HepG2 (cell line): ENCODE data around the gene MRPL43. TPM values are rescaled to one million over a fixed set of nuclear protein-coding genes. Genes with fewer than 3 reads are reported as not detected.

Experiments
- ATAC-seq: fragments of 200-7000 bp; cut with Tn5 transposase; 3 replicates; pipeline ENCODE4 v1.9.1; 2020; ENCODE audit warnings: mild to moderate bottlenecking, moderate library complexity
- BruUV-seq: library from RNA; stranded (reverse); fragments of 400-500 nt; replicated peaks from 2 replicates; lab custom pipeline; 2021; lab: Mats Ljungman, UMichigan
- CTCF ChIA-PET: fragments of 300-600 bp; formaldehyde crosslinking; extraction: SDS; loops from one replicate; lab custom pipeline; 2021; ENCODE audit warnings: low total read pairs, inconsistent platforms, low intra/inter-chr PET ratio; lab: Yijun Ruan, JAX
- POLR2A ChIA-PET: fragments of 350-600 bp; sonication (Branson Sonifier 250); formaldehyde crosslinking; loops from one replicate; lab custom pipeline; 2020; ENCODE audit warnings: antibody characterized with exemption, inconsistent platforms; lab: Yijun Ruan, JAX
- DNase-seq: peaks from one replicate; pipeline ENCODE4 v3.0.0-alpha.2; 2015; ENCODE audit warnings: low spot score
- FAIRE-seq: peaks from 3 replicates; lab custom pipeline; 2011; peaks lifted over from hg19 to GRCh38; lab: Jason Lieb, UNC
- H2AFZ ChIP-seq: one replicate; pipeline ENCODE4 v1.6.1; 2011; ENCODE audit warnings: low read length, inconsistent platforms
- H3K27ac ChIP-seq: fragments of 300-600 bp; 3 replicates; pipeline ENCODE4 v1.8.0; 2011; ENCODE audit warnings: mixed run types, mild to moderate bottlenecking, mixed read lengths, low read length, inconsistent platforms; ENCODE audit not compliant: insufficient read depth; ENCODE audit errors: extremely low read length
- H3K27me3 ChIP-seq, 2 experiments: fragments of 200-600 bp in 1 of 2; 2 replicates in 1 of 2; 3 replicates in 1 of 2; pipeline versions ENCODE4 v1.6.0 to v1.8.0; 2011; ENCODE audit warnings: low read length in 2 of 2, mild to moderate bottlenecking in 2 of 2, moderate library complexity in 2 of 2, inconsistent platforms in 1 of 2; ENCODE audit not compliant: insufficient read depth in 2 of 2, control insufficient read depth in 1 of 2
- H3K36me3 ChIP-seq, 2 experiments: fragments of 200-600 bp in 1 of 2; replicated peaks in 1 of 2; 2 replicates in 1 of 2; 3 replicates in 1 of 2; pipeline versions ENCODE4 v1.5.1 to v1.8.0; 2011; ENCODE audit warnings: low read length in 2 of 2, inconsistent platforms in 1 of 2; ENCODE audit not compliant: insufficient read depth in 2 of 2, control insufficient read depth in 1 of 2
- H3K4me1 ChIP-seq: 2 replicates; pipeline ENCODE4 v1.5.1; 2012; ENCODE audit warnings: low read length, inconsistent platforms; ENCODE audit not compliant: insufficient read depth
- H3K4me2 ChIP-seq: 2 replicates; pipeline ENCODE4 v1.6.0; 2011; ENCODE audit warnings: low read depth, low read length, inconsistent platforms
- H3K4me3 ChIP-seq, 3 experiments: fragments of 200-600 bp in 1 of 3; sonication (generic), shearing (Covaris generic) in 1 of 3; replicated peaks in 1 of 3; 2 replicates each; pipeline ENCODE4 v1.5.1; 2011 to 2016; ENCODE audit warnings: low read length in 3 of 3, inconsistent platforms in 2 of 3, low read depth in 2 of 3, mild to moderate bottlenecking in 2 of 3, control low read depth in 1 of 3, mixed read lengths in 1 of 3; ENCODE audit not compliant: insufficient read depth in 1 of 3
- H3K79me2 ChIP-seq: one replicate; pipeline ENCODE4 v1.6.1; 2011; ENCODE audit warnings: low read length, inconsistent platforms; ENCODE audit not compliant: insufficient read depth
- H3K9ac ChIP-seq: 2 replicates; pipeline ENCODE4 v1.6.0; 2011; ENCODE audit warnings: mild to moderate bottlenecking, low read depth, low read length, inconsistent platforms; ENCODE audit not compliant: insufficient read depth
- H3K9me3 ChIP-seq: 2 replicates; pipeline ENCODE4 v1.5.1; 2012; ENCODE audit warnings: mild to moderate bottlenecking, low read length
- H4K20me1 ChIP-seq: 2 replicates; pipeline ENCODE4 v1.6.0; 2011; ENCODE audit warnings: inconsistent platforms, mild to moderate bottlenecking, low read length, moderate library complexity; ENCODE audit not compliant: insufficient read depth
- ARHGAP35 ChIP-seq: sonication (generic); formaldehyde crosslinking; IDR thresholded peaks from 2 replicates; pipeline ENCODE4 v1.9.0; 2022; ENCODE audit warnings: mild to moderate bottlenecking, inconsistent platforms, moderate library complexity, missing genetic modification reagents, borderline replicate concordance
- EED ChIP-seq: sonication (generic); formaldehyde crosslinking; IDR thresholded peaks from 2 replicates; pipeline ENCODE4 v1.5.0; 2020; ENCODE audit warnings: mild to moderate bottlenecking, missing genetic modification reagents
- FUBP1 ChIP-seq: sonication (generic); formaldehyde crosslinking; IDR thresholded peaks from 2 replicates; pipeline ENCODE4 v1.5.1; 2020; ENCODE audit warnings: missing genetic modification reagents, mild to moderate bottlenecking, borderline replicate concordance
- GZF1 ChIP-seq: sonication (generic); formaldehyde crosslinking; IDR thresholded peaks from 2 replicates; pipeline ENCODE4 v1.5.1; 2020; ENCODE audit warnings: mild to moderate bottlenecking, missing genetic modification reagents
- KLF16 ChIP-seq, 2 experiments: sonication (generic) in 1 of 2; formaldehyde crosslinking in 1 of 2; IDR thresholded peaks; 2 replicates each; pipeline versions ENCODE4 v1.6.1 to v1.8.0; 2016 to 2023; ENCODE audit warnings: missing genetic modification reagents in 2 of 2, missing compliant biosample characterization in 1 of 2
- NRL ChIP-seq: sonication (generic); formaldehyde crosslinking; IDR thresholded peaks from 2 replicates; pipeline ENCODE4 v1.5.0; 2020; ENCODE audit warnings: missing genetic modification reagents, mild to moderate bottlenecking, moderate library complexity, borderline replicate concordance
- PRPF4 ChIP-seq: fragments of 200-400 bp; formaldehyde crosslinking; IDR thresholded peaks from 2 replicates; pipeline ENCODE4 v1.6.1; 2016; ENCODE audit warnings: low read length, low read depth; ENCODE audit not compliant: poor library complexity, severe bottlenecking
- TARDBP ChIP-seq: sonication (generic); formaldehyde crosslinking; IDR thresholded peaks from 2 replicates; pipeline ENCODE4 v1.8.0; 2022; ENCODE audit warnings: mild to moderate bottlenecking, missing genetic modification reagents
- TOPORS ChIP-seq: sonication (generic); formaldehyde crosslinking; IDR thresholded peaks from 2 replicates; pipeline ENCODE4 v1.8.0; 2023; ENCODE audit warnings: mild to moderate bottlenecking, missing genetic modification reagents
- WIZ ChIP-seq: sonication (generic); formaldehyde crosslinking; IDR thresholded peaks from 2 replicates; pipeline ENCODE4 v1.5.1; 2020; ENCODE audit warnings: mild to moderate bottlenecking, missing genetic modification reagents
- ZBTB3 ChIP-seq: sonication (generic); formaldehyde crosslinking; IDR thresholded peaks from 2 replicates; pipeline ENCODE4 v1.4.0; 2020; ENCODE audit warnings: low read depth, mild to moderate bottlenecking, moderate library complexity, missing genetic modification reagents, borderline replicate concordance
- ZC3H13 ChIP-seq: sonication (generic); formaldehyde crosslinking; IDR thresholded peaks from 2 replicates; pipeline ENCODE4 v1.8.1; 2023; ENCODE audit warnings: mild to moderate bottlenecking, missing genetic modification reagents, moderate library complexity
- ZFP82 ChIP-seq: sonication (generic); formaldehyde crosslinking; IDR thresholded peaks from 2 replicates; pipeline ENCODE4 v1.5.1; 2020; ENCODE audit warnings: mild to moderate bottlenecking, missing genetic modification reagents, borderline replicate concordance
- ZFX ChIP-seq: sonication (generic); formaldehyde crosslinking; IDR thresholded peaks from 2 replicates; pipeline ENCODE4 v1.4.0; 2020; ENCODE audit warnings: mild to moderate bottlenecking, low read depth, missing genetic modification reagents, moderate library complexity
- ZNF34 ChIP-seq: sonication (generic); formaldehyde crosslinking; IDR thresholded peaks from 2 replicates; pipeline ENCODE4 v1.4.0; 2020; ENCODE audit warnings: mild to moderate bottlenecking, missing genetic modification reagents, borderline replicate concordance
- ZNF552 ChIP-seq: sonication (generic); formaldehyde crosslinking; IDR thresholded peaks from 2 replicates; pipeline ENCODE4 v1.9.0; 2022; ENCODE audit warnings: missing genetic modification reagents, mild to moderate bottlenecking, borderline replicate concordance
- ZNF713 ChIP-seq: sonication (generic); formaldehyde crosslinking; IDR thresholded peaks from 2 replicates; pipeline ENCODE4 v1.4.0; 2020; ENCODE audit warnings: mild to moderate bottlenecking, missing genetic modification reagents
- ZNF816 ChIP-seq: sonication (generic); formaldehyde crosslinking; IDR thresholded peaks from 2 replicates; pipeline ENCODE4 v1.8.0; 2022; ENCODE audit warnings: missing genetic modification reagents, mild to moderate bottlenecking, borderline replicate concordance
- ZNF83 ChIP-seq: sonication (generic); formaldehyde crosslinking; IDR thresholded peaks from 2 replicates; pipeline ENCODE4 v1.4.0; 2020; ENCODE audit warnings: missing genetic modification reagents, mild to moderate bottlenecking, borderline replicate concordance
- ZNF841 ChIP-seq: sonication (generic); formaldehyde crosslinking; IDR thresholded peaks from 2 replicates; pipeline ENCODE4 v1.8.1; 2023; ENCODE audit warnings: missing genetic modification reagents, borderline replicate concordance
- WGBS: methylation state at CpG from one replicate; pipeline ENCODE4 v1.1.6; 2017; ENCODE audit warnings: low lambda C conversion rate; 5-methylcytosine and 5-hydroxymethylcytosine counted together
- in situ Hi-C: cut with HindIII; loops from 2 replicates; pipeline ENCODE4 v1.10.0; 2017; ENCODE audit warnings: low pct_unique_long_range_greater_than_20kb; ENCODE audit not compliant: extremely low pct_ligation_motif_present
- intact Hi-C: fragments of 100-400 bp; cut with micrococcal nuclease; formaldehyde crosslinking; loops from one replicate; pipeline ENCODE4 v1.10.0; 2022; ENCODE audit not compliant: unreplicated experiment
- polyA plus RNA-seq, 8 experiments: library from polyadenylated mRNA; depleted of rRNA in 3 of 8; stranded (reverse) in 7 of 8; unstranded in 1 of 8; fragments of >200 nt; fragmentation: Illumina TruSeq in 4 of 8; extraction: Trizol in 4 of 8; gene quantifications; 2 replicates each; pipeline versions ENCODE4 v1.2.1 to v1.2.3, GENCODE V29; 2011 to 2016; ENCODE audit warnings: low read depth in 4 of 8, missing spikeins in 1 of 8, mixed read lengths in 1 of 8; ENCODE audit not compliant: insufficient read depth in 1 of 8
- total RNA-seq, 5 experiments: library from RNA; depleted of rRNA; stranded (reverse); fragments of >200 nt; fragmentation: Illumina TruSeq; extraction: Trizol; gene quantifications; 2 replicates each; pipeline ENCODE4 v1.2.3, GENCODE V29; 2016; ENCODE audit warnings: low read depth in 1 of 5

Gene MRPL43
- total and polyA plus RNA-seq, 2 of the 13 experiments (the other 11 are each of a cell fraction or from before 2014, with no cell fraction given) = 71.0 to 73.7 TPM

DNA sequence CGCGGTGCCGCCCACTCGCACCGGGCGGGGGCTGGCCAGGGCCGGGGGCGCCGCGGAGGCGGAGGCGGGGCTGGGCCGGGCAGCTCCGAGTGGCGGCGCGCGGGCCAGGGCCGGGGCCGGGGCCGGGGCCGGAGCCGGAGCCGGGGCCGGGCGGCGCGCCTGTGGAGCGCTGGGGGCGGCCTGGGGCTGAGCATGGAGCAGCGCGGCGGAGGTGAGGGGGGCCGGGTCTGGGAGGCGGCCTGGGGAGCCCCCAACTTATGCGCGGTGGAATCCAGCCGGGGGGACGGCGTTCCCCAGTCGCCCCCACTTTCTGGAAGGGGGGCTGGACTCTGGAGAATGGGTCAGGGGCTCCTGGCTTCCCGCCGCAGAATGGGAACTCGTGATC, 12.4 kb upstream of the MRPL43 start, which contains the start of gene LZTS2 (continued):
- TF ChIP-seq TOPORS (CRISPR knock-in tag) = 0 out of 2 replicates have a peak, but pooled peaks have one; percentile 11
- TF ChIP-seq GZF1 = no peak
- TF ChIP-seq NRL = no peak

- POLR2A ChIA-PET = interaction anchor here (0.7 to 23.0 kb wide), 7 partner anchors 10 to 123 kb away, joined by 3 to 277 read pairs (median 54); partner anchors contain the start of genes KAZALD1, MRPL43, PDZD7 and SEMA4G
- CTCF ChIA-PET = interaction anchor here (8.5 kb wide), 1 partner anchor 13 kb away, joined by 240 read pairs; no protein-coding TSS in a partner anchor
- TF ChIP-seq ZNF841 (CRISPR knock-in tag) (no peak), ZNF816 (CRISPR knock-in tag) (peak; percentile 33; the same call in 1 of the 2 replicates), ZC3H13 (CRISPR knock-in tag) (peak; percentile 71; the same call in 1 of the 2 replicates), ZNF34 (CRISPR knock-in tag) (no peak), KLF16 (CRISPR knock-in tag; IDR thresholded peaks at IDR 0.05) (0 out of 4 replicates have a peak, but pooled peaks of 1 of the 2 experiments have one; percentile 57), ZFP82 (peak; percentile 87; the same call in 1 of the 2 replicates), PRPF4 (no peak), ZBTB3 (CRISPR knock-in tag) (no peak), ZNF713 (no peak), ZFX (CRISPR knock-in tag) (peak; percentile 58), ZNF552 (peak; percentile 22; the same call in 1 of the 2 replicates), ZNF83 (0 out of 2 replicates have a peak, but pooled peaks have one; percentile 18), TARDBP (CRISPR knock-in tag) (peak; percentile 74; the same call in 1 of the 2 replicates), EED (no peak), FUBP1 (no peak), WIZ (peak; percentile 89; the same call in 1 of the 2 replicates), ARHGAP35 (peak; percentile 58; the same call in 1 of the 2 replicates)
Observed at GRCh38 chr10:100998991-100999741, 11.9 kb upstream of the MRPL43 start.

More at GRCh38 chr10:100998991-100999741, 11.9 kb upstream of the MRPL43 start:
- DNase-seq (peak; percentile 45), ATAC-seq (peak; percentile 35), FAIRE-seq (no peak)
- Histone ChIP-seq H3K27ac (peak overlapping the region; percentile 89), H2AFZ (no peak overlapping the region), H3K9me3 (no peaks in the 10 kb centered on the region), H3K36me3 (peaks cover 8 to 20% of the 10 kb centered on the region in 2 experiments; a peak in 4 of 5 replicates), H3K4me2 (peak overlapping the region; percentile 98), H3K4me1 (peaks cover 32% of the 10 kb centered on the region), H3K79me2 (peaks cover 32% of the 10 kb centered on the region), H4K20me1 (no peaks in the 10 kb centered on the region; the same call in 1 of the 2 replicates), H3K27me3 (no peaks in the 10 kb centered on the region; a peak in 1 of 5 replicates), H3K4me3 (peak overlapping the region; percentile 71 to 99 (median 91)), H3K9ac (peak overlapping the region; percentile 95)
- in situ Hi-C loops = no loop called here
- WGBS = 0% methylated on average over 8 of the region's 83 CpGs
- BruUV-seq = TSS peak; percentile 91
- intact Hi-C loops = loop anchor here (1.0 kb wide), 1 partner anchor 13 kb away; no protein-coding TSS in a partner anchor
